Pulmonary artery endothelial cell (primary cell): Measurements from ENCODE around the gene ZNF514. TPM values are rescaled to one million over a fixed set of nuclear protein-coding genes. Genes with fewer than 3 reads are reported as not detected.
A peak's percentile ranks its signal among the peaks of the same experiment; 100 is the strongest.
"Not testable (repeated sequence)": the region's sequence is repeated elsewhere in the genome, so short reads cannot be mapped to it uniquely, and the experiment has no call there.

Source experiments
- DNase-seq: peaks from one replicate; pipeline ENCODE4 v3.0.0-alpha.2; 2011; ENCODE audit warnings: low read depth, low spot score
- total RNA-seq: library from RNA; depleted of rRNA; stranded (reverse); fragments of >200 nt; gene quantifications from 2 replicates; pipeline ENCODE4 v1.2.3, GENCODE V29; 2014

The ZNF514 gene
- 10.2 TPM in 2 replicates for total RNA-seq

DNA sequence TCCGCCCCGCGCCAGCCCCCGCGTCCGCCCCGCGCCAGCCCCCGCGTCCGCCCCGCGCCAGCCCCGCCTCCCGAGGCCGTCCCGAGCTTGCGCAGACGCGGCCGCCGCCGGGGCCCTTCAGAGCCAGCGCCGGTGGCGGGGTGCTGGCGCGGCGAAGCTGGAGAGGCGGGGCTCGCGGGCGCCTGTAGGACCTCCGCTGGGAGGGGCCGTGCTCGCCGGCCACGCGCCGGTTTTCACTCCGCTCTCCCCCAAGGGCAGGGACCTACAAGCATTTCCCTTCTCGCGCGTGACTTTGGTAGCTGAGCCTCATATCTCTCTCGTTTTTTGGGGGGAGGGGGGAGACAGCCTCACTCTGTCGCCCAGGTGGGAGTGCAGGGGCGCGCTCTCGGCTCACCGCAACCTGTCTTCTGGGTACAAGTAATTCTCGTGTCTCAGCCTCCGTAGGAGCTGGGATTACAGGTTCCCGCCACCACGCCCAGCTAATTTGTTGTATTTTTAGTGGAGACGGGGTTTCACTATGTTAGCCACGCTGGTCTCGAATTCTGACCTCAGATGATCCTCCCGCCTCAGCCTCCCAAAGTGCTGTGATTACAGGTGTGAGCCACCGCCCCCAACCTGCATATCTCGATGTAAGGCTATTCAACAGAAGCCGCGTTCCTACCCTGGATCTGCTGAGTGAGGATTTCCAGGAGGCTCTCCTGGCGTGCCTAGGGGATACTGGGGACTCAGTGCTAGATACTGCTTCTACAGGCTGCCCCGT, at the start of gene ZNF514:
Gene ZNF514 (minus strand): TSS at position 159 of the 760 bp plus-strand sequence. CDS start 6,595 bp downstream, outside the sequence.
- peak; percentile 19 for DNase-seq

DNA sequence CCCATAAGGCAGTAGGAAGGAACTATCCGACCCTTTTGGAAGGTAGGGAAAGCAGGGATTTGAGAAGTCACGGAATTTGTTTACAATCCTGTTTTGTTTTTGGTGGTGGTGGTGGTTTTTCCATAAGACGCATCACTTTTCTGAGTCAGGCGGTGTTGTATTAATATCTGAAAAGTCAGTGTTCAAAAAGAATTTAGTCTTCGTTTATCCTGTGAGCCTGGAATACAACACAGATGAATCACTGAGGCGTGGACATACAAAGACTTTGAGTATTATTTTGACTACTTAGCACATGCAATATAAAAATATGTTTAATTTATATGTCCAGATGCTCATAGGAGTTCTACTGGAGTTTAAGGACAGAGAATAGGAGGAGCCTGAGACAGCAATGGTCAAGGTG, 48.5 kb upstream of the ZNF514 start:
- no peak for DNase-seq

DNA sequence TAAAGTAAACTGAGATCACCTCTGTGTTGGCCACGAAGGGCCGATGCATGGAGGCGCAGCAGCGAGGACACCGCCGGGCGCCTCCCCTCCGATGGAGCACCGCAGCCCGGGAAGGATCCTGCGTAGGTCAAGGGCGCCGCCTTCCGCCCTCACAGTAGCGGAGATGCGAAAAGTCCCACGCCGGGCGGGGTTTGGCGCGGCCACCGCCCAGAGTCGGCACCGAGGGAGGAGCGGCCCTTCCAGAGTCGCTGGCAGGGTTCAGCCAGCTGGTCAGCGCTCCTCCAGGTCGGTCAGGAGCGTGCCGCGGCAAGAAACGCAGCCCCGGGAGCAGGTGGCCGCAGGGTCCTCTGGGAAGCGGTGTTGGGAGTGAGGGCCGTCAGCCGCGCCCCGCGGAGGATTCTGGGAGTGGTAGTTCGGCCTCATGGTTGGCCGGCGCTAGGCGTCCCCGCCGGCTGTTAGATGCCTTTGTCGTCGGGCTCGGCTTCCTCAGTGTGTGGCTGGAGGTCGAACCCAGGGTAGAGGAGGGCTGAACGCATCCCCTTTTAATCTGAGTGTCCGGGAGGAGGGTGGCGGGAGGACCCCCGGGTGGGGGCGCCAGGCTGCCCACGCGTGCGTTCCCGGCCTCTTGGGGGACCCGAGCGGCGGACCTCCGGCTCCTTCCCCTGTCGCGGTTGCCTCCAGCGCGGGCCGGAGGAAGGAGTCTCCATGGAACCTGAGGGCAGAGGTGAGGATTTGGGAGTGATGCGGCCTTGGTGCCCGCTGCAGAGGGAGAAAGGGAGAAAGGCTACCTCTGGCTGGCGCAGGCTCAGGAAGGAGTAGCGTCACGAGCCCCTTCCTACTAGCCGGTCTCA, 47.7 kb upstream of the ZNF514 start, which contains the start of gene ZNF892:
Gene ZNF892 (plus strand): TSS at position 411 of the 851 bp plus-strand sequence. CDS start 295 bp downstream, at position 706.
- peak; percentile 64 for DNase-seq

DNA sequence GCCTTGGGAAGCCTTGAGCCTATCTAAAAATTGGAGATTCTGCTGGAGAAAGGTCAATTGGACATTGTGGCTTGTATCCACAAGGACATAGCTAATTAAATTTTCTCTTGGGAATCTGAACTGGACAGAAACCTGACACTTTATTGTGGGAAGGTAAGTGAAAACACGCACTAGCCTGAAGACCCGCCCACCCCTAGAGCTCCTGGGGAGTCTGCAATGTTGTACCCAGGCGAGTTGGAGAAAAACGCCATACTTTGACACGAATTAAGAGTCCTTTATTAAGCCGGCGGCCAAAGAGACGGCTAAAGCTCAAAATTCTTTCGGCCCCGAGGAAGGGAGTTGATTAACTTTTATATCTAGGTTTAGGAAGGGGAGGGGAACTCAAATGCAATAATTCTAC, 46.4 kb upstream of the ZNF514 start:
- no peak for DNase-seq

DNA sequence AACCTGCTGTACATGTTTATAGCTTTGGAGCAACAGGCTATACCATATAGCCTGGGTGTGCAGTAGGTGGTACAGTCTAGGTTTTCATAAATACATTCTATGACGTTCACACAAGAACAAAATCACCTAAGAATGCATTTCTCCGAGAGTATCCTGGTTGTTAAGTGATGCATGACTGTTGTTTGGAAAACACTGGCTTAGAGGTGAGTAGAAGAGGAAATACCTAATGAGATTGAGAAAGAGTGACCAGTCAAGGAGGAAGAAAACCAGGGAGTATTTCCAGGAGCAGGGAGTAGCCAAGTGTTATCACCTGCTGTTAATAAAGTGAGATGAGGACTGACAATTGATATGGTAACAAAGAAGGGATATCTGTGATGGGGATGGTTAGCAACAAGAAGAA, 44.7 kb upstream of the ZNF514 start:
- no peak for DNase-seq

DNA sequence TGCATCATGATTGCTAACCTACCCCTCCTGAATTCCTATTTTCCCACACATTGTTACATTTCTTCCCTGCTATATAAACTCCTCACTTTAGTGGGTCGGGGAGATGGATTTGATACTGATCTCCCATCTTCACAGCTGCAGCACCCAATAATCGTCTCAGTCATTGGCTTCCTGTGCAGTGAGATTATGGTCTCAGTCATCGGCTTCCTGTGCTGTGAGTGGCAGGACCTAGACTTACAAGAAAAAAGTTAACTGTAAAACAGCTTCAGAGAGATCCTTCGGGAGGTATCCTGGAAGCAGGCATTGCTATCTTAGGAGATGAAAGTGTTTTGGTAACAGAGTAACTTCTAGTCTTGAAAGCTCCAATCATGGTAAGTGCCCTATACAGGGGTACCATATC, 44.3 kb upstream of the ZNF514 start:
- no peak for DNase-seq

DNA sequence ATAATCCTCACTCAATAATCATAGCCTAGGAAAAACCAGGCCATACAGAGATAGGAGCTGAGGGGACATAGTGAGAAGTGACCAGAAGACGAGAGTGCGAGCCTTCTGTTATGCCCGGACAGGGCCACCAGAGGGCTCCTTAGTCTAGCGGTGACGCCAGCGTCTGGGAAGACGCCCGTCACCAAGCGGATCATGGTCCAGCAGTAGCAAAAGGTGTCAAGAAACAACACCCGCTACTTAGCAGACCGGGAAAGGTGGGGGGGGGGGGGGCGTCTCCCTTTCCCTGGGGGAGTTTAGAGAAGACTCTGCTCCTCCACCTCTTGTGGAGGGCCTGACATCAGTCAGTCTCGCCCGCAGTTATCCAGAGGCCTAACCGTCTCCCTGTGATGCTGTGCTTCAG, 33.3 kb upstream of the ZNF514 start:
- not testable (repeated sequence) for DNase-seq

DNA sequence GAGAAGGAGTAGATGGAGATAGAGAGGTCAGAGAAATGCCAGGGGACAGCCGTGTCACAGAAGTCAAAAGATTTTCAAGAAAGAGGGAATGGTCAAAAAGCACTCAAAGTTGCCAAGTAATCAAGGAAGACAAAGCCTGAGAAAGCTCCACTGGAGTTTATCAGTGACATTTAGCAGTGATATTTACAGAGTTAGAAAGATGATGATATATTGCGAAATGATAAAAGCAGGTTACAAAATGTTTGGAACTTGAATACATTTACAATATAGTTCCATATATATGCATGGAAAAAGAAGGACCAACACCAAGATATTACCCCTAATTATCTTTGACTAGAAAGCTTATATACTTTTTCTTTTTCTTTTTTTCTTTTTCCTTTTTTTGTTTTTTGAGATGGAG, 26.3 kb upstream of the ZNF514 start:
- no peak for DNase-seq

DNA sequence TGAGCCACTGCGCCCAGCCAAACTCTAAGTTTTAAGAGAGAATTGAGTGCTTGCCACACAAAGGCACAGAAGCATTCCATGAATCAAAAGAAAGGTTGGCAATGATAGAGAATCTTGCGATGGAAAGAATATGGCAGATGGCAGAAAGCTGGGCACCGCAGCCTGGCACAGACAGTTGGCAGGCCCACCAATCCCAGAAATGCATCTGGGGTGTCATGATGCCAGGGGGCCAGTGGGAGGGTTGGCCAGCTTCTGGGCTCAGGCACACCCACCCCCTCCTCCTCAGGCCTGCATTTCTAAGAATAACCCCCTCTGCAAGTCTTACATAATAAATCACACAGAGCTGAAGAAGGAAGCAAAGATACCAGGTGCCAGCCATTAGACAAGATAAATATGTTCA, 25.5 kb upstream of the ZNF514 start:
- no peak for DNase-seq

DNA sequence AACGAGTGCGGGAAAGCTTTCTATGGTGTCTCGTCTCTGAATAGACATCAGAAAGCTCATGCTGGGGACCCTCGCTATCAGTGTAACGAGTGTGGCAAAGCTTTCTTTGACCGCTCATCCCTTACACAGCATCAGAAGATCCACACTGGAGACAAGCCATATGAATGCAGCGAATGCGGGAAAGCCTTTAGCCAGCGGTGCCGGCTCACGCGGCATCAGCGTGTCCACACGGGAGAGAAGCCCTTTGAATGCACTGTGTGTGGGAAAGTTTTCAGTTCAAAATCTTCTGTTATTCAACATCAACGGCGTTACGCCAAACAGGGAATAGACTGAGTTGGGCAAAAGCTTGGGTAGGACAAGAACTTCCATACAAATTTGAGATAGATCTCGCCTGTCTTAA, 22.1 kb upstream of the ZNF514 start:
- DNase-seq, result no peak

DNA sequence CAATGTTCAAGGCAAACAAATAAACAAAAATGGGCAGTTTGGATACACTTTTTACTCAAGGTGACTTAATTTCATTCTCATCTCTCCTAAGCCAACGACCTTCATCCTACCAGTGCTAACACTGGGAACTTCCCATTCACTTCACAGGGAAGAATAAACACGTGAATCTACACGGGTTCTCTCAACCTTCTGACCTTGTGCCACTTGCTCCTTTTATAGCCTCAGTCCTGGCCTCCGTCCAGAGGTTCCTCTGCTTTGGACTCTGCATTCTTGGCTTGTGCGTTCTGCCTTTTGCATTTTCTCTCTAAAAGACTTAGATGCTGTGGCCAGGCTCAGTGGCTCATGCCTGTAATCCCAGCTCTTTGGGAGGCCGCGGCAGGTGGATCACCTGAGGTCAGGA, 19.8 kb upstream of the ZNF514 start:
- no peak for DNase-seq

DNA sequence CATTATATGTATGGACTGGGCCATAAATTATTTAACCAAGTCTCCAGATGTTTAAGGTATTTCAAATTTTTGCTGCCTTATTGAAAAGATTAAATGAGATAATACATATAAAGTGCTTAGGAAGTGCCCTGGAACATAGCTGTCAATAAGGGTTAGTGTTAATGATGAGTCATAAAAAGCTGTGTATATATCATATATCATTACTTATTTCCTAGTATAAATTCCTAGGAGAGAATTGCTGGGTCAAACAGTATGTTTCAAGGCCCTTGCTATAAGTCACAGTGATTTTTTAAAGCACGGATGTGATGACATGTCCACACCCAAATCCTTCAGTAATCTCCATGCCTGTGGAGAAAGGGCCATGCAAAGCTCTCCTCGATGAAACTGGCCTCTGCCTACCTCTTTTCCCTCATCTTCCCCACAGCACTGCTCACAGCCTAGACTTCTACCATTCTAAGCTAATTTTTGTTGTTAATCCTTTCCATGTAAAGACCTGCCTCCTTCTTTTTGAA, 14.4 kb upstream of the ZNF514 start:
- DNase-seq, result no peak

DNA sequence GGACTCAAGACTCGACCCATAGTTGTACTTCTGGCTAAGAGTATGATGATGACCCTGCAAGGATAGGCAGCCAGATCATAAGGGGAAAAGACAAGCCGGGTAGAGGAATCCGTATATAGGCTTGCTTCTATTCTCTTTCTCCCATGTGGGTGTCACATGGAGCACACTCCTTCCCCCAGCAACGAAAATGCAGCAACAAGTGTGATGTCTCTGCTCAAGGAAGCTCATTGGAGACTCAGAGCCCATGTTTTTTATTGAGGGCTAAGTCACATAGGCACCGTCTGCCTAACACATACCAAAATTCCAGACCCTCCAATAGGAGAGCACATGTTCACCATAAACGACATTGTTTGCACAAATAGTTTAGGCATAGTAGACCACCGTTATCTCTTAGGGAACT, 12.3 kb upstream of the ZNF514 start:
- no peak for DNase-seq

DNA sequence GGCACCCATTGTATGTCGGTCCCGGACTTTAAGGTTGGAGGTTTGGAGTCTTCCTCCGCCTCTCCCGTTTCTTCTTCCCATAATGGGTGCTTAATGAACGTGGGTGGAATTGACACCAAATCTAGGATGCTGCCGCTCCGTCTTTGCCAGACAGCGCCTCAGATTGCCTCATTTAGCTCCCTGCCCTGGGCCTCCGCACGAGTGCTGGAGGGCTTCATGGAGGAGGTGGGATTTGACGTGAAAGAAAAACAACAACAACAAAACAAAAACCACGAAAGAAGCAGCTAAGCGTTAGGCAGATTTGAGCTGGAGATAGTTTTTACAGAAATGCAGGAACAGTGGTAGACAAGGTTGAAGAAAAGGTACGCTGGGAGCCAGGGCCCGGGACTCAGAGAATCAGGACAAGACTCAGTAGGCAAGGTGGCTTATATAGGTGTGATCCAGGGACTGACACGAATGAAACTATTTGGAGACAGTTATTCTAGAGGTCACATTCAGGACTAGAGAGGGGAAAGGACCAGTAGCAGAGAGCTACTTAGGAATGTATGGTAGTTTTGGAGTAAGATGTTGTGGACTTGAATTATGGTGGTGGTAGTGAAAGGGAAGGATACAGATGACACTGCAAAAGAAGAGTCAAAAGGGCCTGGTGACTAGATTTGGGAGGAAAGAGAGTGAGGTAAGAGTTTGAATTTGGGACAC, 6.6 kb upstream of the ZNF514 start:
- DNase-seq, result no peak

DNA sequence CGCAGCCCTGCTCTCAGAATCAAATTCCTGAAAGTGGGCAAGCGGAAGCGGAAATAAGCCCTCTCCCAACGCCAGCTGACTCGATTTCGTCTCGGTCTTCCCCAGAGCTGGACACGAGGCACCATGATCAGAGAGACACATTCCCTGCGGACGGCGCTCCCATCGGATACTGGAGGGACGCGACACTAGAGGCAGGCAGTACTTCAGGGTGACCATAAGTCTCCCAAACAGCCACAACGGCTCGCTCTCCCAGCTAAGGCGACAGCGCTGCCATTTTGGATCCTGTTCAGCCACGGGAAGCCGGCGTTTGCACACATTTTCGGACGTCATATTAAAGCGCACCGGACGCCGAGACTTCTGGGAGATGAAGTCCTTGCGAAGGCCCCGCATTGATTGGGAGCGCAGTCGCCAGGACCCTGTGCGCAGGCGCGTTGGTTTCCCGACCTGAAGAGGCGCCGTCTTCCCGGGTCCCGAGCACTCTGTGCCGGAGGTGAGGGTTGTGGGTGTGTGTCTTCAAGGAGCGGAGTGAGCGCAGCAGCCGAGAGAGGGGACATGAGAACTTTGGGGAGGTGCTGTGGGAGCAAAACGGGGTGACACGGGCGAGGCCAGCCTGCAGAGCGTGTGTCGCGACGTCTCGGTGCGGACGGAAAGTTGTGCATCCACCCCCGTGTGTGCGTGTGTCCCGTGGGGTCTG, 5.9 kb upstream of the ZNF514 start, which contains the start of gene ZNF2:
Gene ZNF2 (plus strand): TSS at position 439 of the 694 bp plus-strand sequence. CDS start 10,418 bp downstream, outside the sequence.
- DNase-seq, result peak; percentile 91

DNA sequence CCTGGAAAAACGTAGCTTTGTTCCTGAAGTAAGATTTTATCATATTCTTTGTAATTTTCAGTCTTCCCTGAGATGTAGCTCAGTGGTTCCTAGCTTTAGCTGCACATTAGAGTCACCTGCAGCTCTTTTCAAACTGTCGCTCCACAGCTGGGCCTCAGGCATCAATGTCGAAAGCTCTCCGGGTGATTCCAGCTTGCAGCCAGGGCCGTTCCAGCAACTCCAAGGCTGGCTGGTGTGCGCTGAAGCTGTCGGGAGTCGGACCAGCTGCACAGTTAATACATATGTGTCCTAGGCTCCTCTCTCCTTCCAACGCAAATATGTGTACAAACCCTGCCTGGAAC, 5.4 kb upstream of the ZNF514 start:
- no peak for DNase-seq

DNA sequence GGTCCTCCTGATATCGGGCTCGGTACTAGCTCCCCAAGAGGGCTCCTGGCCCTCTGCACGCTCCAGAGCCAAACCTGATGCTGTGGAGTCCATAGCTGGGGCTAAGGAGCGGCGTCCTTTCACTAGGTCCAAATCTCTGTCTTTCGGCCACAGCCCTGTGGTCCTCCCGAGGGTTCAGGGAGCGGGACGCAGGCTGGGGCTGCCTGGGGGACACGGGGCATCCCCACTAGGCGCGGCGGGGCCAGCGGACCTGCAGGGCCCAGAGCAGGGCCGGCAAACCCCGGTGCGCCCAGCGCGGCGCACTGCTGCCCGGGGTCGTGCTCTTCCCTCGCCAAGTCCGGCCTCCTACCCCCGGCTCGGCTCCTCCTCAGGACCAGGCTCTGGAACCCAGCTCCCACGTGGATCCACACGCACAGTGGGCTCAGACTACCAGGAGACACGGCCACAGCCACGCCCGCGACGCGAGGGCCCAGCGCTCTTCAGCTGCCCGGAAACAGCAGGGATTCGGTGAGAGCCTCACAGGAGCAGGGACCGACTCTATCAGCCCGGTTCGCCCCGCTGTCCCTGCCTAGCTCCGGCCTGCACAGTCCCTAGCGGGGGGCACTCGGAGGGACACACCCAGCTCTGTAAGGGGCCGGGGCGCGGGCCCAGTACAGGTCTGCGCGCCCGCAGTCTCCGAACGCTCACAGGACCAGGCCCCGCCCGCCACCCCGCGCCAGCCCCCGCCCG, 593 bp downstream of the ZNF514 start:
- no peak for DNase-seq

DNA sequence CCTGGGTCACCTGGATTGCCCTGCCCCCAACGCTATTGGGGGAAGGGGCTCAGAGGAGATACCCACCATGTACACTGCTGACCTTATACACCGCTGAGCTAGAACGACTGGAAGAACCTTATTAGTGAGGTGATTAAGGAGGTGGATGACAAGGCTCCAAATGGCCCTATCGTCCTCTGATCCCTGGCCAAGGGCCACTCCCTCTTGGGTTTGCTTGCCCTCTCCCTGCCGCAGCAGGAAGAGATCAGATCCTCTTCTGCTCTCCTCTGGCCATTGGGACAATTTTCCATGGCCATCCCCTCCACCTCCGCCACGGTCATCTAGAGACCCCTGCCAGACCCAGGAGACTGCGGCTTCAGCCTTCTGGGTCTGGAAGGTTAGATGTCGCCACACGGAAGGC, 1.2 kb downstream of the ZNF514 start:
- no peak for DNase-seq

DNA sequence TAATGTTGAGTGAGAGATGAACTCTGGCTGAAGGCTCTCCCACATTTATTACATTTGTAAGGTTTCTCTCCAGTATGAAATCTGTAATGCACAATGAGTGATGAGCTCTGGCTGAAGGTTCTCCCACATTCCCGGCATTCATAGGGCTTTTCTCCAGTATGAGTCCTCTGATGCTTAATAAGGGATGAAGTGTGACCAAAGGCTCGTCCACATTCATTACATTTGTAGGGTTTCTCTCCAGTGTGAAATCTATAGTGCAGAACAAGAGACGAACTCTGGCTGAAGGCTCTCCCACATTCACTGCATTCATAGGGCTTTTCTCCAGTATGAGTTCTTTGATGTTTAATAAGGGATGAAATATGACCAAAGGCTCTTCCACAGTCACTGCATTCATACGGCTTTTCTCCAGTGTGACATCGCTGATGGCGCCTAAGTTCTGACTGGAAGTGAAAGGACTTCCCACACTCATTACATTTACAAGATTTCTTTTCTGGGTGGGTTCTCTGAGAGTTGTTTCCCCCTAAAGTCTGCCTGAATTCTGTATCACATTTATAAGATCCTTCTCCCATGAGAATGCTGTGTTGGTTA, 10.2 kb downstream of the ZNF514 start:
- no peak for DNase-seq

DNA sequence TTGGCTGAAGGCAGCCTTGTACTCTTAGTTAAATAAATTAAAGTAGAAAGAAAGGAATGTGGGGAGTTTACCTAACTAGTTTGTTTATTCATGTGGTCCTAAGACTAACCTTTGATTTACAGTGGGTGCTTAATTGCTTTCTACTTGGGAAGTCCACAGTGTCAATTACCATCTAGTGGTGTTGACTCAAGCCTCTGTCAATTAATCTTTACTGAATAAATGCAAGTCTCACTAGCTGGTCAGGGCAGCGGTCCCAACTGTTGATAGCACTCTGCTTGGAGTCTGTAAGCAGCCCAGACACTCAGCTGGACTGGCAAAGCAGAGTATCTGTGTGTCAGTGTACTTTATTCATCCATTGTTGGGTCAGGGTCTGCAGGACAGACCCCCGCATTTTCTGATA, 15.8 kb downstream of the ZNF514 start:
- no peak for DNase-seq
